GM12891 (cell line): ENCODE results near the gene ELFN2.

Source experiments
- PAX5 ChIP-seq: IDR thresholded peaks from 2 replicates; pipeline ENCODE4 v1.6.1; 2011; ENCODE audit warnings: low read length, moderate library complexity, mild to moderate bottlenecking; ENCODE audit not compliant: insufficient read depth, severe bottlenecking
- POLR2A ChIP-seq: IDR thresholded peaks from 2 replicates; pipeline ENCODE4 v1.6.1; 2011; ENCODE audit warnings: low read depth, low read length, control low read depth
- POLR2AphosphoS5 ChIP-seq: IDR thresholded peaks from 2 replicates; pipeline ENCODE4 v1.6.1; 2011; ENCODE audit warnings: low read depth, low read length, control low read depth
- POU2F2 ChIP-seq: IDR thresholded peaks from 2 replicates; pipeline ENCODE4 v1.6.1; 2011; ENCODE audit warnings: low read depth, mild to moderate bottlenecking, control low read depth, low read length, moderate library complexity
- SPI1 ChIP-seq: IDR thresholded peaks from 2 replicates; pipeline ENCODE4 v1.6.1; 2011; ENCODE audit warnings: low read depth, low read length, control low read depth
- TAF1 ChIP-seq: IDR thresholded peaks from 2 replicates; pipeline ENCODE4 v1.6.1; 2011; ENCODE audit warnings: low read depth, low read length, control low read depth

DNA sequence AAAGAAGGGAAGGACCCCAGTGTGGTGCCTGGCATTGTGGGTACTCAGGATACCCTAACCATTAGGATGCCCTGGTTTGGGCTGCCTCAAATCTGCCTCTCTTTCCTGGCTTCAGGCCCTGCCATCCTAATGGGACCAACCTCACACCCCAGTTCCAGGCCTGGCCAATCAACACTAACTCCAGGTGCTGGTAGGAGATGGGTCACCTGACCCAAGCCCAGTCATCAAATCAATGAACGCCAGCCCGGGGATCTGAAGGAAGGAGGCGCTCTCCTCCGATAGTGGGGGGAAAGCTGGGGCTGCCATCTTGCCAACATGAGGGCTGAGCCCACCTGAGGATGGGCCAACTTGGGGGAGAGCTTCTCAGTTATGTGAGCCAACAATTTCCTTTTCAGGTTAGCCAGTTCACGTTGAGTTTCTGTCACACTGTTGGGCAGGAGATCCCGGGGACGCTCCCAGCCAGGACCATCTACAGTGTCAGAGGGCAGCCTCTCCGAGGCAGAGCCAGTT, 46.2 kb upstream of the ELFN2 start:
- TF ChIP-seq POLR2AphosphoS5 (no peak), POLR2A (no peak), TAF1 (no peak), SPI1 (no peak), PAX5 (no peak), POU2F2 (no peak)
